LoVo (cell line): ENCODE results near the gene PRKAR2A.
"Not testable (repeated sequence)": the region's sequence is repeated elsewhere in the genome, so short reads cannot be mapped to it uniquely, and the experiment has no call there.

Source experiments
- DNase-seq: peaks from one replicate; pipeline ENCODE4 v3.0.0-alpha.2; 2016; ENCODE audit warnings: low spot score

The PRKAR2A gene

GRCh38 chr3:48725185-48725855 lies 122.4 kb downstream of the PRKAR2A start:
- DNase-seq: not testable (repeated sequence)

GRCh38 chr3:48723725-48724124 lies 123.9 kb downstream of the PRKAR2A start:
- DNase-seq: no peak

- DNase-seq: not testable (repeated sequence)
Measured at GRCh38 chr3:48723293-48723692, 124.4 kb downstream of the PRKAR2A start.

- DNase-seq: peak; percentile 99
Measured at GRCh38 chr3:48716982-48717746, 130.5 kb downstream of the PRKAR2A start, which contains the start of gene IP6K2. Gene IP6K2, minus strand, starts transcription at chr3:48717221. Its CDS starts 21,930 bp downstream, at chr3:48695291.

GRCh38 chr3:48716508-48716981 lies 131.1 kb downstream of the PRKAR2A start:
- DNase-seq: peak; percentile 29

- DNase-seq: peak; percentile 28
Measured at GRCh38 chr3:48715174-48715800, 132.4 kb downstream of the PRKAR2A start.

GRCh38 chr3:48711727-48712126 lies 135.9 kb downstream of the PRKAR2A start:
- DNase-seq: peak; percentile 38

GRCh38 chr3:48709051-48709461 lies 138.6 kb downstream of the PRKAR2A start:
- no peak for DNase-seq

GRCh38 chr3:48708481-48708889 lies 139.2 kb downstream of the PRKAR2A start:
- no peak for DNase-seq

GRCh38 chr3:48707157-48707556 lies 140.5 kb downstream of the PRKAR2A start:
- no peak for DNase-seq

GRCh38 chr3:48702320-48702920 lies 145.3 kb downstream of the PRKAR2A start:
- DNase-seq: no peak

GRCh38 chr3:48700731-48701405 lies 146.8 kb downstream of the PRKAR2A start:
- no peak for DNase-seq

GRCh38 chr3:48698891-48699290 lies 148.8 kb downstream of the PRKAR2A start:
- no peak for DNase-seq

- no peak for DNase-seq
Measured at GRCh38 chr3:48697952-48698351, 149.7 kb downstream of the PRKAR2A start.

- no peak for DNase-seq
Measured at GRCh38 chr3:48696601-48697000, 151.1 kb downstream of the PRKAR2A start.
